Transverse colon (tissue), 3 donors: ENCODE data around the gene COX6B1.
"Not testable (repeated sequence)": the region's sequence is repeated elsewhere in the genome, so short reads cannot be mapped to it uniquely, and the experiment has no call there.

Source experiments
- CTCF ChIP-seq, 5 experiments: fragments of 200-600 bp in 3 of 5; fragments of 450-650 bp in 2 of 5; sonication (generic) in 3 of 5; IDR thresholded peaks; 1 replicate in 2 of 5; 2 replicates in 3 of 5; pipeline ENCODE4 v1.5.1; 2016 to 2017; ENCODE audit warnings: antibody characterized with exemption in 5 of 5, inconsistent platforms in 3 of 5, mild to moderate bottlenecking in 2 of 5, moderate library complexity in 1 of 5
- EP300 ChIP-seq: sonication (generic); formaldehyde crosslinking; IDR thresholded peaks from one replicate; pipeline ENCODE4 v1.6.1; 2017; ENCODE audit warnings: antibody characterized with exemption, low read depth
- POLR2A ChIP-seq: fragments of 450-650 bp; IDR thresholded peaks from one replicate; pipeline ENCODE4 v1.6.1; 2016; ENCODE audit warnings: antibody characterized with exemption, mild to moderate bottlenecking, moderate library complexity

DNA sequence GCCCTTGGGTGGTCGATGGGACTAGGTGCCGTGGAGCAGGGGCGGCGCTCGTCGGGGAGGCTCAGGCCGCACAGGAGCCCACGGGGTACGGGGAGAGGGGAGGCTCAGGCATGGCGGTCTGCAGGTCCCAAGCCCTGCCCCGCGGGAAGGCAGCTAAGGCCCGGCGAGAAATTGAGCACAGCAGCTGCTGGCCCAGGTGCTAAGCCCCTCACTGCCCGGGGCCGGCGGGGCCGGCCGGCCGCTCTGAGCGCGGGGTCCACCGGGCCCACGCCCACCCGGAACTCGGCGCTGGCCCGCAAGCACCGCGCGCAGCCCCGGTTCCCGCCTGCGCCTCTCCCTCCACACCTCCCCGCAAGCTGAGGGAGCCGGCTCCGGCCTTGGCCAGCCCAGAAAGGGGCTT, 43.0 kb downstream of the COX6B1 start:
- TF ChIP-seq CTCF (IDR thresholded peaks at IDR 0.05); EP300; POLR2A: not testable (repeated sequence)
